K562 treated with DMSO at 1 percent for 48 hours (cell line): ENCODE measurements around the gene KCTD14. TPM values are rescaled to one million over a fixed set of nuclear protein-coding genes. Genes with fewer than 3 reads are reported as not detected.

Source experiments
- total RNA-seq: library from RNA; unstranded; fragments of 300-600 nt; gene quantifications from 2 replicates; pipeline ENCODE4 v1.2.3, GENCODE V29; 2022; ENCODE audit warnings: low replicate concordance; ENCODE audit errors: extremely low read depth

The KCTD14 gene
- total RNA-seq: not detected in 2 replicates

GRCh38 chr11:78022397-78023396, at the start of gene KCTD14:
KCTD14 (minus strand) TSS chr11:78023276; CDS start chr11:78023249, 27 bp downstream.

GRCh38 chr11:78063440-78064181, 40.5 kb upstream of the KCTD14 start, which contains the start of gene THRSP:
THRSP (plus strand) TSS chr11:78063861; CDS start chr11:78063882, 21 bp downstream.

GRCh38 chr11:77994434-77995362, 28.4 kb downstream of the KCTD14 start, which contains the start of gene INTS4:
INTS4 (minus strand) TSS chr11:77994668; CDS start chr11:77994643, 25 bp downstream.

Other genes with a start within 250 kb of the KCTD14 start
- gene RSF1, start 202.6 kb downstream of the KCTD14 start, total RNA-seq: not detected in 2 replicates
- not detected in 2 replicates for gene AAMDC, start 202.1 kb downstream of the KCTD14 start, total RNA-seq
- gene INTS4, start 28.6 kb downstream of the KCTD14 start, total RNA-seq: not detected in 2 replicates
- gene THRSP, start 40.6 kb upstream of the KCTD14 start, total RNA-seq: not detected in 2 replicates
- gene NDUFC2, start 56.6 kb upstream of the KCTD14 start, total RNA-seq: not detected in 2 replicates
- gene ALG8, start 116.3 kb upstream of the KCTD14 start, total RNA-seq: not detected in 2 replicates
- not detected in 2 replicates for gene KCTD21, start 165.3 kb upstream of the KCTD14 start, total RNA-seq
- not detected in 2 replicates for gene USP35, start 165.6 kb upstream of the KCTD14 start, total RNA-seq